Endothelial cell of umbilical vein (primary cell): Measurements from ENCODE around the gene ETS2. TPM values are rescaled to one million over a fixed set of nuclear protein-coding genes. Genes with fewer than 3 reads are reported as not detected.

Experiments used
- BruUV-seq: library from RNA; stranded (reverse); fragments of 400-500 nt; replicated peaks from 2 replicates; lab custom pipeline; 2021; lab: Mats Ljungman, UMichigan
- CTCF ChIA-PET: fragments of 300-600, 350-600 bp; sonication (Branson Sonifier 250); formaldehyde crosslinking; loops from one replicate; lab custom pipeline; 2021; ENCODE audit warnings: antibody characterized with exemption, inconsistent platforms; lab: Charles Lee
- POLR2A ChIA-PET: fragments of 300-600, 350-600 bp; sonication (Branson Sonifier 250); formaldehyde crosslinking; loops from one replicate; lab custom pipeline; 2021; ENCODE audit warnings: antibody characterized with exemption, inconsistent platforms; lab: Charles Lee
- DNase-seq: peaks from one replicate; pipeline ENCODE4 v3.0.0-alpha.2; 2011; ENCODE audit warnings: low read depth, low spot score
- FAIRE-seq: peaks from 2 replicates; lab custom pipeline; 2011; peaks lifted over from hg19 to GRCh38; lab: Jason Lieb, UNC
- H2AFZ ChIP-seq: 2 replicates; pipeline ENCODE4 v1.6.0; 2012; ENCODE audit warnings: low read depth, low read length, control low read depth, inconsistent platforms
- H3K27ac ChIP-seq: 2 replicates; pipeline ENCODE4 v1.5.1; 2011; ENCODE audit warnings: low read depth, mild to moderate bottlenecking, control low read depth, low read length, moderate library complexity; ENCODE audit not compliant: insufficient read depth
- H3K27me3 ChIP-seq, 2 experiments: 2 replicates each; pipeline versions ENCODE4 v1.6.0 to v1.6.1; 2011; ENCODE audit warnings: low read length in 2 of 2, mixed read lengths in 1 of 2; ENCODE audit not compliant: control insufficient read depth in 2 of 2, insufficient read depth in 2 of 2
- H3K36me3 ChIP-seq, 2 experiments: 2 replicates in 1 of 2; 3 replicates in 1 of 2; pipeline ENCODE4 v1.5.1; 2011; ENCODE audit warnings: low read length in 2 of 2, mild to moderate bottlenecking in 1 of 2, moderate library complexity in 1 of 2; ENCODE audit not compliant: control insufficient read depth in 2 of 2, insufficient read depth in 2 of 2; ENCODE audit errors: extremely low read depth in 1 of 2
- H3K4me1 ChIP-seq: 3 replicates; pipeline ENCODE4 v1.5.1; 2011; ENCODE audit warnings: mild to moderate bottlenecking, low read length; ENCODE audit not compliant: control insufficient read depth, insufficient read depth; ENCODE audit errors: extremely low read depth
- H3K4me2 ChIP-seq: 2 replicates; pipeline ENCODE4 v1.6.1; 2011; ENCODE audit warnings: low read length, control low read depth, mixed read lengths; ENCODE audit not compliant: insufficient read depth
- H3K4me3 ChIP-seq, 3 experiments: fragments of 200-600 bp in 1 of 3; sonication (generic), shearing (Covaris generic) in 1 of 3; replicated peaks in 1 of 3; 2 replicates each; pipeline ENCODE4 v1.5.1; 2011 to 2016; ENCODE audit warnings: control low read depth in 3 of 3, low read length in 3 of 3, mild to moderate bottlenecking in 2 of 3, inconsistent platforms in 1 of 3, low read depth in 1 of 3, moderate library complexity in 1 of 3; ENCODE audit not compliant: insufficient read depth in 1 of 3
- H3K79me2 ChIP-seq: 2 replicates; pipeline ENCODE4 v1.6.0; 2012; ENCODE audit warnings: low read length, inconsistent platforms; ENCODE audit not compliant: control insufficient read depth, insufficient read depth
- H3K9ac ChIP-seq: replicated peaks from 2 replicates; pipeline ENCODE3; 2011; ENCODE audit warnings: low read length, control low read depth; ENCODE audit not compliant: insufficient read depth; ENCODE audit errors: extremely low read depth
- H3K9me1 ChIP-seq: replicated peaks from 3 replicates; pipeline ENCODE4 v1.6.0; 2011; ENCODE audit warnings: mild to moderate bottlenecking, low read length; ENCODE audit not compliant: control insufficient read depth, insufficient read depth; ENCODE audit errors: extremely low read depth
- H3K9me3 ChIP-seq: replicated peaks from 2 replicates; pipeline ENCODE4 v1.5.1; 2012; ENCODE audit warnings: low read length, inconsistent platforms; ENCODE audit not compliant: control insufficient read depth, insufficient read depth
- H4K20me1 ChIP-seq: replicated peaks from 2 replicates; pipeline ENCODE3; 2011; ENCODE audit warnings: mild to moderate bottlenecking, low read length; ENCODE audit not compliant: control insufficient read depth, insufficient read depth; ENCODE audit errors: extremely low read depth
- CTCF ChIP-seq, 2 donors: IDR thresholded peaks; 1 replicate in 1 of 2; 2 replicates in 1 of 2; pipeline ENCODE4 v1.5.1; 2011; ENCODE audit warnings: low read length in 2 of 2, mild to moderate bottlenecking in 2 of 2, moderate library complexity in 2 of 2, control low read depth in 1 of 2, inconsistent platforms in 1 of 2, low read depth in 1 of 2; ENCODE audit not compliant: insufficient read depth in 1 of 2; ENCODE audit errors: extremely low read depth in 1 of 2
- EZH2 ChIP-seq: IDR thresholded peaks from 2 replicates; pipeline ENCODE4 v1.6.1; 2012; ENCODE audit warnings: borderline replicate concordance, low read depth, mild to moderate bottlenecking, moderate library complexity, low read length, inconsistent platforms; ENCODE audit not compliant: severe bottlenecking
- FOS ChIP-seq: IDR thresholded peaks from 2 replicates; pipeline ENCODE4 v1.6.1; 2011; ENCODE audit warnings: mild to moderate bottlenecking, low read length, moderate library complexity, borderline replicate concordance; ENCODE audit not compliant: insufficient read depth
- JUN ChIP-seq: IDR thresholded peaks from 2 replicates; pipeline ENCODE4 v1.6.1; 2011; ENCODE audit warnings: borderline replicate concordance, low read depth; ENCODE audit not compliant: insufficient read length, insufficient read depth
- MAX ChIP-seq: IDR thresholded peaks from 2 replicates; pipeline ENCODE4 v1.6.1; 2011; ENCODE audit not compliant: insufficient read depth, insufficient read length
- POLR2A ChIP-seq: IDR thresholded peaks from 2 replicates; pipeline ENCODE4 v1.6.1; 2012; ENCODE audit warnings: low read depth, mild to moderate bottlenecking, control low read depth, low read length
- POLR2AphosphoS5 ChIP-seq: IDR thresholded peaks from 2 replicates; pipeline ENCODE4 v1.6.1; 2012; ENCODE audit warnings: low read depth, mild to moderate bottlenecking, control low read depth, low read length, moderate library complexity; ENCODE audit not compliant: insufficient read depth
- dilution Hi-C: fragments of 300-500 bp; cut with MboI; formaldehyde crosslinking; loops from one replicate; pipeline ENCODE4 v1.15.0; 2019; ENCODE audit warnings: low sequenced_read_pairs; ENCODE audit not compliant: extremely low pct_ligation_motif_present
- intact Hi-C: fragments of 100-400 bp; cut with micrococcal nuclease; formaldehyde crosslinking; loops from one replicate; pipeline ENCODE4 v1.10.0; 2022
- polyA plus RNA-seq, 4 experiments: library from polyadenylated mRNA; depleted of rRNA in 3 of 4; stranded (reverse) in 3 of 4; unstranded in 1 of 4; fragments of >200 nt; gene quantifications; 2 replicates each; pipeline versions ENCODE4 v1.2.1 to v1.2.3, GENCODE V29; 2011 to 2012; ENCODE audit warnings: missing spikeins in 1 of 4
- total RNA-seq: library from RNA; stranded (reverse); gene quantifications from 2 replicates; pipeline ENCODE4 v1.2.3, GENCODE V29; 2021

Gene ETS2
- total and polyA plus RNA-seq, 2 donors (not counting 3 experiments of a cell fraction or from before 2014, with no cell fraction given) = 16.3 to 54.5 TPM

GRCh38 chr21:38774586-38775285, 31.0 kb upstream of the ETS2 start:
- Histone ChIP-seq H3K9me1 (no peaks in the 10 kb centered on the region), H3K79me2 (no peaks in the 10 kb centered on the region), H3K9me3 (no peaks in the 10 kb centered on the region), H3K27me3 (no peaks in the 10 kb centered on the region), H3K4me1 (peaks cover 17% of the 10 kb centered on the region), H3K4me2 (no peak overlapping the region), H3K36me3 (no peaks in the 10 kb centered on the region), H3K9ac (no peak overlapping the region), H3K4me3 (no peak overlapping the region), H4K20me1 (no peaks in the 10 kb centered on the region), H3K27ac (no peak overlapping the region), H2AFZ (no peak overlapping the region)
- BruUV-seq = no TSS peak
- FAIRE-seq = no peak
- no peak for DNase-seq
- dilution Hi-C loops = no loop called here
- ChIA-PET POLR2A (no interaction called here), CTCF (no interaction called here)
- intact Hi-C loops = no loop called here
- no peak for TF ChIP-seq EZH2
- no peak for TF ChIP-seq POLR2A
- TF ChIP-seq POLR2AphosphoS5 = no peak
- TF ChIP-seq CTCF (IDR thresholded peaks at IDR 0.05; ENCODE audit: extremely low read depth in 1 of 2, insufficient read depth in 1 of 2, low read depth in 1 of 2, low read length in 2 of 2) = no peak
- no peak for TF ChIP-seq FOS
- TF ChIP-seq MAX = no peak
- TF ChIP-seq JUN = no peak
